Omental fat pad (tissue), 4 donors: ENCODE data around the gene HEXIM2. TPM values are rescaled to one million over a fixed set of nuclear protein-coding genes. Genes with fewer than 3 reads are reported as not detected.

Experiments
- ATAC-seq: fragments of 150-250 bp; one replicate; pipeline ENCODE4 v1.9.1; 2016; ENCODE audit warnings: mild to moderate bottlenecking, moderate library complexity; ENCODE audit not compliant: low FRiP score
- DNase-seq: peaks from one replicate; pipeline ENCODE4 v3.0.0-alpha.2; 2019; ENCODE audit warnings: low spot score
- total RNA-seq, 4 donors: library from RNA; depleted of rRNA; stranded (reverse); fragments of >200 nt; gene quantifications; one replicate each; pipeline ENCODE4 v1.1.0, GENCODE V29; 2016
- TF ChIP-seq, protein P1 (sequence below), 3 donors: fragments of 450-650 bp; IDR thresholded peaks; one replicate each; pipeline ENCODE4 v1.5.1; 2016 to 2017; ENCODE audit warnings: antibody characterized with exemption in 3 of 3, mild to moderate bottlenecking in 3 of 3, moderate library complexity in 2 of 3

The HEXIM2 gene
- total RNA-seq, 4 donors from 2014 or later = 1.4 to 9.3 (median 3.9) TPM

DNA sequence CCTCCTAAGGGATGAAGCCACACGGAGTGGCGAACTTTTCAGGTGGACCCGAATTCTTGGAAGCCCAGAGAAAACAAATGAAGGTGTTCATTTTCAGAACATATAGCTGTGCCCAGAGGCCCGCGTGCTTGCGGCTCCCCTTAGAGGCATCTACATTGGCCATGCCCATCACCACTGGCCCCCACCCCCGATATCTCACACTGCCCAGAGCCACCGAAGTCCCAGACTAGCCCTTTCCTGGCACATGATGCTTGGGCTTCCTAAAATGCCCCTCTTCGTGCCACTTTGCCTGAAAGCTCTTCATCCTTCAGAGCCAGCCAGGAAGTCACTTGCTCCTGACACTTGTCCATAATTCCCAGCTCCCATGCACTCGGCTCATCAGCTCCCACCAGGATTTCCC is 15.5 kb upstream of the HEXIM2 start:
- DNase-seq (no peak), ATAC-seq (no peak)
- TF ChIP-seq, protein P1, sequence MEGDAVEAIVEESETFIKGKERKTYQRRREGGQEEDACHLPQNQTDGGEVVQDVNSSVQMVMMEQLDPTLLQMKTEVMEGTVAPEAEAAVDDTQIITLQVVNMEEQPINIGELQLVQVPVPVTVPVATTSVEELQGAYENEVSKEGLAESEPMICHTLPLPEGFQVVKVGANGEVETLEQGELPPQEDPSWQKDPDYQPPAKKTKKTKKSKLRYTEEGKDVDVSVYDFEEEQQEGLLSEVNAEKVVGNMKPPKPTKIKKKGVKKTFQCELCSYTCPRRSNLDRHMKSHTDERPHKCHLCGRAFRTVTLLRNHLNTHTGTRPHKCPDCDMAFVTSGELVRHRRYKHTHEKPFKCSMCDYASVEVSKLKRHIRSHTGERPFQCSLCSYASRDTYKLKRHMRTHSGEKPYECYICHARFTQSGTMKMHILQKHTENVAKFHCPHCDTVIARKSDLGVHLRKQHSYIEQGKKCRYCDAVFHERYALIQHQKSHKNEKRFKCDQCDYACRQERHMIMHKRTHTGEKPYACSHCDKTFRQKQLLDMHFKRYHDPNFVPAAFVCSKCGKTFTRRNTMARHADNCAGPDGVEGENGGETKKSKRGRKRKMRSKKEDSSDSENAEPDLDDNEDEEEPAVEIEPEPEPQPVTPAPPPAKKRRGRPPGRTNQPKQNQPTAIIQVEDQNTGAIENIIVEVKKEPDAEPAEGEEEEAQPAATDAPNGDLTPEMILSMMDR (IDR thresholded peaks at IDR 0.05) = no peak

DNA sequence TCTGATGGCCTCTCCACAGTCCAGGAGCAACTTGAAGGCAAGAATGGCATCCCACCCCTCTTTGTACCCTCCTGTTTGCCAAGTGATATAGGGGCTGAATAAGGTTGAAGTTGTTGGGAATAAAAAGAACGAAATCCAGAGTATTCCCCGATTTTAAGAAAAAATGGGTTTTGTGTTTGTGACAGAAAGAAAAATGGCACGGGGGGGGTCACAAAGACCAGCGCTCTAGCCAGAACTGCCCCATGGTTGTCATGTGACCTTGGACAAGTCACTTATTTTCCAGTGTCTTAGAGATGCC is 15.1 kb upstream of the HEXIM2 start:
- DNase-seq (no peak), ATAC-seq (no peak)
- TF ChIP-seq, protein P1 (IDR thresholded peaks at IDR 0.05) = no peak

DNA sequence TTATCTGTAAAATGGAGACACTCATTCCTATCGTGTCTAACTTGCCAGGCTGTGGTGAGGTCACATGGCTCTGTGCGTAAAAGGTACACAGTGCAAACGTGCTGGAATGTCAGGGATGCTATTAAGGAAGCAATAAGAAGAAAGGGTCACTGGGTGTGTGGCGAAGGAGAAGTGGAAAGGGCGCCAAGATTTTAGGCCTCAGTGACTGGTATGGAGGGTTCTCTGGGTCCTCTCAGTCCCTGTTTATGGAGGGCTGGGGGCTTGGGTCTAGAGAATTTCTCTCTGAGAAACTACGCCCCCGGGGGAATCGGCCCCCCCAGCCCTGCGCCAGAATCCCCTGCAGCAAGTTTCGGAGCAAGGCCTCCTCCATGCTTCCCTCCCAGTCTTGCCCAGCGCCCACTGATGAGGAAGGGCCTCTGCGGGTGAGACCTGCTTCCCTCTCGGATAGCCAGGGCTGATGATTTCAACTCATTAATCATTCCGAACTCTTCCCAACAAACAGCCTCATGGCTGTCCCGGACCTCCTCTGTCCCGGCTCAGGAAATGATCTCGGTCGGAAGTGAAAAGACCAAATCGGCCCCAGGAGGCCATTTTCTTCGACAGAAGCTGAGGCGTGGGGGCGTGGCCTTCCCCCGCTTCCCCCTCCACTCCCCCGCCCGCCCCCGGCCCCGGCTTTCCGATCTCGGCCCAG is 14.6 kb upstream of the HEXIM2 start:
- ATAC-seq = no peak
- no peak for DNase-seq

DNA sequence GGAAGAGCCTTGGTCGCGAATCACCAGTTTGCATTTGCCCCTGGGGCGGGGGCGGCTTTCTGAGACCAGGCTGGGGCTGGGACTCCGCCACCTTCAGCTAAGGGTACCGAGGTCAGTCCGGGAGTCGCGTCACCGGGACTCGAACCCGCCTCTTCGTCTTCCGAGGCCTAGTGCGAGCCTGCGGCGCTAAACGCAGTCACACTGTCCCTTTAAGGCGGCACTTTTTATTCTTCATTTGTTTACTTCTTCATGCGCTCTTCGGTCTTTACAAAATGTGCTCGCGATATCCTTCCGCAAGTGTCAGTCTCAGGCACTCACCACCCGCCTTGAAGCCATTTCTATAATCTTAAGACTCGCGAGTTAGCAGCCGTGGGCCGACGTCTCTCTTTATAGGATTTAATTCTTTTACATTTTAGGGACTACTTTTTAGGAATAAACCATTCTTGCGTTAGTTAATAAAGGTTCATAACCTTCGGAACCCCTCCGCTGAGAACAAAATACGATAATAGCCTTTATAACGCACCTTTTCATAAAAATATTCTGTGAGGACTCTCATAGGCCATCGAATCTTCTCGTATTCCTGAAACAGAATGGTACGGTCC is 14.0 kb upstream of the HEXIM2 start:
- ATAC-seq = peak; percentile 7
- no peak for DNase-seq
- TF ChIP-seq, protein P1 (IDR thresholded peaks at IDR 0.05) = no peak

More for the DNA sequence above, 14.6 kb upstream of the HEXIM2 start:
- TF ChIP-seq, protein P1 (IDR thresholded peaks at IDR 0.05) = no peak

DNA sequence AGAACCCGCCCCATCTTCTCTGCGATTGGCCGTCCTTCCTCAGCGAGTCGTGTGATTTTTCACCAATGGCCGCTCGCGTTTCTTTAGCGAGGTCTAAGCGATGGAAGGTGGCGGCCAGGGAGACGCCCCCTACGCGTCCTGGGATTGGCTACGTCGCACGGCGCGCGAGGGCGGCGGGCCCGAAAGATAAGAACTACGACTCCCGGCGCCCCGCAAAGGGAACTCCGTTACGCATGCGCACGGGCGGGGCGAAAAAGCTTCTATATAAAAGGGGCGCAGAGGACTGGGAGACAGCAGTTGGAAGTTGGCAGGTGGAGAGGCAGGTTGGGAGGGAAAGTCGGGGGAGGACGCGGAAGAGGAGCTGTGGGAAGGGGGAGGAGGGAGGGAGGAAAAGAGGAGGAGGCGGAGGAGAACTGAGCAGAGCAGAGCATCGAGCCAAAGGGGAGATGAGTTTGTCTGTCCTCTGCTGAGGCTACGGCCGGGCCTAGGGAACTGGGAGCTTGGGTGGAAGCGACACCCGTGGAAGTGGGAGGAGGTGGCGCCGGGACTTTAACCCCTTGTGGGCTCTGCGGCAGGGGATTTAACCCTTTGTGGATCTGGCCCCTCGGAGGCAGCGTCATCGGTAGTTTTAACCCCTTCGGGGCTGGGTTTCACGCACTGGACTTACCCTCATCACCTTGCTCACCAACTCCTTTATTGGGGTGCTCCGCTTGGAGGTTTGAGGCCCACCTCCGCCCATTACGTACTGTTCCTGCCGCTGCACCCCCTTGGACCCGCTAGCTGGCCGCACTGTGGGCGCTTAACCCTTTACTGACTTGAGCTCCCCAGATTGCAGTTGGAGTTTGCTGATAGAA is 13.3 kb upstream of the HEXIM2 start, which contains the start of gene HEXIM1:
Gene HEXIM1 (plus strand): TSS at position 293 of the 854 bp plus-strand sequence. CDS start 716 bp downstream, outside the sequence.
- TF ChIP-seq, protein P1 (IDR thresholded peaks at IDR 0.05) = no peak
- ATAC-seq (peak; percentile 85), DNase-seq (peak; percentile 93)

DNA sequence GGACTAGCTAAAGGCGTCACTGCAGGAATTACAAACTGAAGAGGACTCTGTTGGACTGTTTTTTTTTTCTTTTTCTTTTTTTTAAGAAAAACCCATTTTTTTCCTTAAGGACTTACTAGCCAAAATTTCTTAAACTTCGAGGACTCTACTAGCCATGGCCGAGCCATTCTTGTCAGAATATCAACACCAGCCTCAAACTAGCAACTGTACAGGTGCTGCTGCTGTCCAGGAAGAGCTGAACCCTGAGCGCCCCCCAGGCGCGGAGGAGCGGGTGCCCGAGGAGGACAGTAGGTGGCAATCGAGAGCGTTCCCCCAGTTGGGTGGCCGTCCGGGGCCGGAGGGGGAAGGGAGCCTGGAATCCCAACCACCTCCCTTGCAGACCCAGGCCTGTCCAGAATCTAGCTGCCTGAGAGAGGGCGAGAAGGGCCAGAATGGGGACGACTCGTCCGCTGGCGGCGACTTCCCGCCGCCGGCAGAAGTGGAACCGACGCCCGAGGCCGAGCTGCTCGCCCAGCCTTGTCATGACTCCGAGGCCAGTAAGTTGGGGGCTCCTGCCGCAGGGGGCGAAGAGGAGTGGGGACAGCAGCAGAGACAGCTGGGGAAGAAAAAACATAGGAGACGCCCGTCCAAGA is 12.5 kb upstream of the HEXIM2 start:
- no peak for DNase-seq
- TF ChIP-seq, protein P1 (IDR thresholded peaks at IDR 0.05) = peak in 1 of 3 donors; percentile 24
- peak; percentile 16 for ATAC-seq
